Right cardiac atrium (tissue), 5 donors: Measurements from ENCODE around the gene CHMP4A. TPM values are rescaled to one million over a fixed set of nuclear protein-coding genes. Genes with fewer than 3 reads are reported as not detected.

Experiments used
- polyA plus RNA-seq: library from polyadenylated mRNA; stranded (reverse); fragments of 200-250 nt; gene quantifications from one replicate; pipeline ENCODE4 v1.2.3, GENCODE V29; 2013
- total RNA-seq, 4 donors: library from RNA; stranded (reverse); fragmentation: NEBNext Ultra II Directional; extraction: Animal tissue kit (Norgen Biotek cat#: 25700); gene quantifications; one replicate each; pipeline ENCODE4 v1.2.1, GENCODE V29; 2021
- donor health status: healthy with polysubstance abuse.
- donor health status: DM: no; HTN: yes; CAD: no.
- donor health status: DM: no; HTN: no; CAD: no.
- donor health status: DM: no; HTN: yes; CAD: no; lungs with severe emphysema.
- donor health status: DM: yes; HTN: yes; CAD: no.

The CHMP4A gene
- total and polyA plus RNA-seq, 5 donors, result 35.2 to 56.3 (median 42.2) TPM

Other genes with a start within 250 kb of the CHMP4A start
Only the 30 nearest of the 34 such genes appear.
- gene CARMIL3, start 161.5 kb downstream of the CHMP4A start, total RNA-seq, result under 1 TPM; 0.17 to 0.45 (median 0.17) TPM
- gene CARMIL3, start 161.5 kb downstream of the CHMP4A start, polyA plus RNA-seq, result 0.18 TPM
- under 1 TPM in 1 of 4 donors, not detected in 3; 0.14 TPM for gene CPNE6, start 141.9 kb downstream of the CHMP4A start, total RNA-seq
- gene CPNE6, start 141.9 kb downstream of the CHMP4A start, polyA plus RNA-seq, result 0.16 TPM
- gene PCK2, start 119.2 kb downstream of the CHMP4A start, total RNA-seq, result 10 to 100 TPM in 1 of 4 donors, 1 to 10 TPM in 3; 4.0 to 11.0 (median 5.3) TPM
- gene PCK2, start 119.2 kb downstream of the CHMP4A start, polyA plus RNA-seq, result 3.5 TPM
- gene DCAF11, start 98.7 kb downstream of the CHMP4A start, total RNA-seq, result 10 to 100 TPM; 50.6 to 70.7 (median 62.6) TPM
- 33.1 TPM for gene DCAF11, start 98.7 kb downstream of the CHMP4A start, polyA plus RNA-seq
- gene NRL, start 98.5 kb downstream of the CHMP4A start, total RNA-seq, result 1 to 10 TPM in 3 of 4 donors, under 1 TPM in 1; 0.79 to 2.9 (median 2.4) TPM
- 2.6 TPM for gene NRL, start 98.5 kb downstream of the CHMP4A start, polyA plus RNA-seq
- 100 to 1,000 TPM in 3 of 4 donors, 10 to 100 TPM in 1; 87.4 to 178 (median 134) TPM for gene FITM1, start 82.8 kb downstream of the CHMP4A start, total RNA-seq
- gene FITM1, start 82.8 kb downstream of the CHMP4A start, polyA plus RNA-seq, result 224 TPM
- gene PSME1, start 77.3 kb downstream of the CHMP4A start, total RNA-seq, result 100 to 1,000 TPM in 3 of 4 donors, 10 to 100 TPM in 1; 99.8 to 112 (median 103) TPM
- 141 TPM for gene PSME1, start 77.3 kb downstream of the CHMP4A start, polyA plus RNA-seq
- gene EMC9, start 71.9 kb downstream of the CHMP4A start, total RNA-seq, result 10 to 100 TPM; 17.2 to 18.9 (median 18.1) TPM
- gene EMC9, start 71.9 kb downstream of the CHMP4A start, polyA plus RNA-seq, result 21.2 TPM
- 10 to 100 TPM; 62.7 to 90.6 (median 67.6) TPM for gene PSME2, start 66.9 kb downstream of the CHMP4A start, total RNA-seq
- gene PSME2, start 66.9 kb downstream of the CHMP4A start, polyA plus RNA-seq, result 102 TPM
- 10 to 100 TPM; 29.2 to 48.4 (median 42.6) TPM for gene RNF31, start 66.0 kb downstream of the CHMP4A start, total RNA-seq
- gene RNF31, start 66.0 kb downstream of the CHMP4A start, polyA plus RNA-seq, result 27.6 TPM
- gene IRF9, start 52.2 kb downstream of the CHMP4A start, total RNA-seq, result 100 to 1,000 TPM in 1 of 4 donors, 10 to 100 TPM in 3; 47.5 to 103 (median 59.0) TPM
- 44.5 TPM for gene IRF9, start 52.2 kb downstream of the CHMP4A start, polyA plus RNA-seq
- 1 to 10 TPM; 1.9 to 5.8 (median 3.2) TPM for gene REC8, start 41.4 kb downstream of the CHMP4A start, total RNA-seq
- gene REC8, start 41.4 kb downstream of the CHMP4A start, polyA plus RNA-seq, result 4.1 TPM
- 10 to 100 TPM; 10.2 to 22.5 (median 12.1) TPM for gene IPO4, start 24.7 kb downstream of the CHMP4A start, total RNA-seq
- gene IPO4, start 24.7 kb downstream of the CHMP4A start, polyA plus RNA-seq, result 4.1 TPM
- 10 to 100 TPM; 26.4 to 37.6 (median 30.4) TPM for gene TM9SF1, start 18.0 kb downstream of the CHMP4A start, total RNA-seq
- 14.8 TPM for gene TM9SF1, start 18.0 kb downstream of the CHMP4A start, polyA plus RNA-seq
- under 1 TPM in 2 of 4 donors, not detected in 2; 0.18 to 0.37 TPM for gene TSSK4, start 7.8 kb downstream of the CHMP4A start, total RNA-seq
- not detected for gene TSSK4, start 7.8 kb downstream of the CHMP4A start, polyA plus RNA-seq
- 10 to 100 TPM; 15.7 to 21.8 (median 18.8) TPM for gene MDP1, start 2.6 kb upstream of the CHMP4A start, total RNA-seq
- 26.8 TPM for gene MDP1, start 2.6 kb upstream of the CHMP4A start, polyA plus RNA-seq
- gene NEDD8, start 18.9 kb upstream of the CHMP4A start, total RNA-seq, result 100 to 1,000 TPM; 167 to 190 (median 183) TPM
- gene NEDD8, start 18.9 kb upstream of the CHMP4A start, polyA plus RNA-seq, result 302 TPM
- 10 to 100 TPM; 32.4 to 45.4 (median 34.6) TPM for gene GMPR2, start 19.4 kb upstream of the CHMP4A start, total RNA-seq
- 30.3 TPM for gene GMPR2, start 19.4 kb upstream of the CHMP4A start, polyA plus RNA-seq
- gene TINF2, start 29.1 kb upstream of the CHMP4A start, total RNA-seq, result 10 to 100 TPM; 38.9 to 45.9 (median 45.3) TPM
- gene TINF2, start 29.1 kb upstream of the CHMP4A start, polyA plus RNA-seq, result 23.0 TPM
- 1 to 10 TPM in 1 of 4 donors, under 1 TPM in 3; 0.36 to 2.0 (median 0.58) TPM for gene TGM1, start 49.7 kb upstream of the CHMP4A start, total RNA-seq
- gene TGM1, start 49.7 kb upstream of the CHMP4A start, polyA plus RNA-seq, result 0.16 TPM
- gene RABGGTA, start 58.1 kb upstream of the CHMP4A start, total RNA-seq, result 10 to 100 TPM; 18.1 to 21.4 (median 20.8) TPM
- 20.7 TPM for gene RABGGTA, start 58.1 kb upstream of the CHMP4A start, polyA plus RNA-seq
- gene DHRS1, start 86.3 kb upstream of the CHMP4A start, total RNA-seq, result 10 to 100 TPM in 2 of 4 donors, 1 to 10 TPM in 2; 5.9 to 12.0 (median 10.4) TPM
- gene DHRS1, start 86.3 kb upstream of the CHMP4A start, polyA plus RNA-seq, result 7.2 TPM
- 10 to 100 TPM; 19.2 to 20.3 (median 19.6) TPM for gene NOP9, start 86.4 kb upstream of the CHMP4A start, total RNA-seq
- gene NOP9, start 86.4 kb upstream of the CHMP4A start, polyA plus RNA-seq, result 9.6 TPM
- gene CIDEB, start 94.5 kb upstream of the CHMP4A start, total RNA-seq, result 1 to 10 TPM; 5.8 to 8.5 (median 6.9) TPM
- gene CIDEB, start 94.5 kb upstream of the CHMP4A start, polyA plus RNA-seq, result 3.6 TPM
- 1 to 10 TPM; 1.2 to 2.1 (median 1.4) TPM for gene LTB4R2, start 96.7 kb upstream of the CHMP4A start, total RNA-seq
- gene LTB4R2, start 96.7 kb upstream of the CHMP4A start, polyA plus RNA-seq, result 0.66 TPM
- 1 to 10 TPM; 2.2 to 3.1 (median 2.4) TPM for gene LTB4R, start 98.0 kb upstream of the CHMP4A start, total RNA-seq
- 1.6 TPM for gene LTB4R, start 98.0 kb upstream of the CHMP4A start, polyA plus RNA-seq
- 10 to 100 TPM; 24.1 to 45.3 (median 32.8) TPM for gene ADCY4, start 121.6 kb upstream of the CHMP4A start, total RNA-seq
- gene ADCY4, start 121.6 kb upstream of the CHMP4A start, polyA plus RNA-seq, result 33.4 TPM
- gene RIPK3, start 126.5 kb upstream of the CHMP4A start, total RNA-seq, result 1 to 10 TPM; 2.9 to 7.0 (median 6.4) TPM
- gene RIPK3, start 126.5 kb upstream of the CHMP4A start, polyA plus RNA-seq, result 3.8 TPM
- gene NFATC4, start 154.7 kb upstream of the CHMP4A start, total RNA-seq, result 10 to 100 TPM; 15.7 to 40.0 (median 31.0) TPM
- 25.8 TPM for gene NFATC4, start 154.7 kb upstream of the CHMP4A start, polyA plus RNA-seq
- 10 to 100 TPM in 2 of 4 donors, 1 to 10 TPM in 2; 9.3 to 12.0 (median 10.5) TPM for gene NYNRIN, start 185.5 kb upstream of the CHMP4A start, total RNA-seq
- gene NYNRIN, start 185.5 kb upstream of the CHMP4A start, polyA plus RNA-seq, result 5.1 TPM